ENCODE measurements around the gene SH3PXD2A.

DNA sequence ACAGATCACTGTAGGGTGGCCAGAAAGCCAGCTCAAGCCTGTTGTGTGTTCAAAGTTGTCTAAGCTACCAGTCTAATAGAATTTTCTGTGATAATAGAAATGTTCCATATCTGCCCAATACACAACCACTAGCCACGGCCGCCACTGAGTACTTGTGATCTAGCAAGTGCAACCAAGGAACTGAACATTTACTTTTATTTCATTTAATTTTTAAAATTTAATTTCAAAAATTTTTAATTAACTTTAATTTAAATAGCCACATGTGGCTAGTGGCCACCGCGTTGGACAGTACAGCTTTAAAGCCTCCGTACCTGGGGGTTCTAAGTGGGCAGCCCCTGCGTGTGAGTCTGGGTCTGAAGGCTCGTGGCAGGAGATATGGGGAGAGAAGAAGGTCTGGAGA is 60.4 kb downstream of the SH3PXD2A start:
- TF ChIP-seq CTCF (IDR thresholded peaks at IDR 0.05) (no peak), POLR2A (IDR thresholded peaks at IDR 0.05) (no peak)
